D341Med (cell line): ENCODE measurements around the gene C19orf53.

Experiments
- DNase-seq: peaks from one replicate; pipeline ENCODE4 v3.0.0; 2012; ENCODE audit warnings: low spot score

C19orf53 gene

DNA sequence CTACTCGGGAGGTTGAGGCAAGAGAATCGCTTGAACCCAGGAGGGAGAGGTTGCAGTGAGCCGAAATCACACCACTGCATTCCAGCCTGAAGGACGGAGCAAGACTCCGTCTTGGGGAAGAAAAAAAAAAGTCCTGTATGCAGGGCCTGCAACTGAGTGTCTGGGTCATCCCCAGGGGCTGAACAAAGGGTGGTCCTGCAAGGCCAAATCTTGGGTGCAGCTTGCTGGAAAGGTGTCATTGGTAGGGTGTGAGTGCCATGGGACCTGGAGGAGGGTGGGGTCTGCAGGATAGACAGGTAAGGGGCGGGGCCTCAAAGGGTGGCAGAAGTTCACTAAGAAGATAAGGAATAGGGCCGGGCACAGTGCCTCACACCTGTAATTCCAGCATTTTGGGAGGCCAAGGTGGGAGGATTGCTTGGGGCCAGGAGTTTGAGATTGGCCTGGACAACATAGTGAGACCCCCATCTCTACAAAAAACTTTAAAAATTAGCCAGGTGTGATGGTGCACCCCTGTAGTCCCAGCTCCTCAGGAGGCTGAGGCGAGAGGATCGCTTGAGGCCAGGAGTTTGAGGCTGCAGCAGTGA lies 52.5 kb downstream of the C19orf53 start:
- DNase-seq: no peak

DNA sequence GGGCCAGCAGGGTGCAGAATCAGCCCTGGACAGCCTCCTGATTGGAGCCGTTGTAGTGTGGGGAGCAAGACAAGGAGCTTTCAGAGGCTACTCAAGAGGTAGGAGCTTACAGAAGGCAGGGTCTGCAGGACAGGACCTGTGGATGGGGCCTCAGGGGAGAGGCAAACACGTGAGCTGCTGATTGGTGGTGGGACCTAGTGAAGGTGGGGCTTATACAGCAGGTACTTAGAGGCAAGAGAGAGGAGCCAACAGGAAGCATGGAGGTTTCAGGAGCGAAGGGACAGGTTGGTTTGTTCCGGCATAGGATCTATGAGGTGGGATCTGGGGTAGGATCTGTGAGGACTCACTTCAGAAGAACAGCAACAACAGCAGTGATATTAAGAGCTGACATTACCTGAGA lies 53.4 kb downstream of the C19orf53 start:
- DNase-seq: no peak
